HCT116 (cell line): ENCODE data around the gene FGF14.
"Not testable (repeated sequence)": the region's sequence is repeated elsewhere in the genome, so short reads cannot be mapped to it uniquely, and the experiment has no call there.

Experiments
- CTCF ChIP-seq, 3 experiments: fragments of 200-600 bp in 1 of 3; sonication (generic) in 1 of 3; IDR thresholded peaks in 2 of 3; conservative IDR thresholded peaks in 1 of 3; 2 replicates each; pipeline ENCODE4 v1.5.1; 2012 to 2017; ENCODE audit warnings: low read depth in 2 of 3, low read length in 2 of 3, antibody characterized with exemption in 1 of 3, borderline replicate concordance in 1 of 3, control low read depth in 1 of 3, mild to moderate bottlenecking in 1 of 3, mixed read lengths in 1 of 3, mixed run types in 1 of 3, moderate library complexity in 1 of 3; ENCODE audit not compliant: insufficient read depth in 1 of 3
- EZH2 ChIP-seq: fragments of 200-600 bp; sonication (generic); IDR thresholded peaks from 2 replicates; pipeline ENCODE4 v1.6.1; 2017; ENCODE audit warnings: antibody characterized with exemption, mixed run types
- MAX ChIP-seq: IDR thresholded peaks from 2 replicates; pipeline ENCODE4 v1.6.1; 2012
- POLR2A ChIP-seq: IDR thresholded peaks from 2 replicates; pipeline ENCODE4 v1.7.0; 2011; ENCODE audit warnings: borderline replicate concordance; ENCODE audit not compliant: insufficient read depth, insufficient read length; ENCODE audit errors: extremely low read depth
- POLR2AphosphoS5 ChIP-seq: IDR thresholded peaks from 2 replicates; pipeline ENCODE4 v1.6.1; 2011; ENCODE audit warnings: mild to moderate bottlenecking, low read depth, low read length, moderate library complexity
- REST ChIP-seq: IDR thresholded peaks from 2 replicates; pipeline ENCODE4 v1.6.1; 2012; ENCODE audit warnings: low read depth
- SIN3A ChIP-seq: IDR thresholded peaks from 2 replicates; pipeline ENCODE4 v1.6.1; 2012; ENCODE audit warnings: low read depth
- SP1 ChIP-seq: IDR thresholded peaks from 2 replicates; pipeline ENCODE4 v1.6.1; 2012; ENCODE audit warnings: low read depth
- YY1 ChIP-seq: IDR thresholded peaks from 2 replicates; pipeline ENCODE4 v1.6.1; 2011; ENCODE audit warnings: low read length, low read depth, moderate library complexity, mild to moderate bottlenecking; ENCODE audit not compliant: insufficient replicate concordance; ENCODE audit errors: extremely low read depth

GRCh38 chr13:101837778-101838177 is 564.1 kb downstream of the FGF14 start:
- TF ChIP-seq REST; CTCF (IDR thresholded peaks at IDR 0.05 in 2 of 3, conservative IDR thresholded peaks at IDR 0.05 in 1 of 3; ENCODE audit: borderline replicate concordance in 1 of 3, insufficient read depth in 1 of 3, low read depth in 2 of 3, low read length in 2 of 3); SIN3A; POLR2AphosphoS5; SP1; EZH2; MAX; YY1; POLR2A: not testable (repeated sequence)
